IMR-90 (cell line): ENCODE measurements around the gene BNIP3. TPM values are rescaled to one million over a fixed set of nuclear protein-coding genes. Genes with fewer than 3 reads are reported as not detected.

Experiments
- ATAC-seq: fragments of 200-7000 bp; cut with Tn5 transposase; 2 replicates; pipeline ENCODE4 v1.9.1; 2020; ENCODE audit warnings: low read depth, mild to moderate bottlenecking, moderate library complexity
- BruUV-seq: library from RNA; stranded (reverse); fragments of 400-500 nt; replicated peaks from 2 replicates; lab custom pipeline; 2021; lab: Mats Ljungman, UMichigan
- CTCF ChIA-PET: fragments of 300-600 bp; formaldehyde crosslinking; extraction: SDS; loops from one replicate; lab custom pipeline; 2021; ENCODE audit warnings: antibody characterized with exemption; lab: Yijun Ruan, JAX
- POLR2A ChIA-PET: fragments of 300-600 bp; sonication (Branson Sonifier 250); formaldehyde crosslinking; loops from one replicate; lab custom pipeline; 2022; ENCODE audit warnings: antibody characterized with exemption; ENCODE audit not compliant: unreplicated experiment; lab: Charles Lee
- DNase-seq: peaks from one replicate; pipeline ENCODE4 v3.0.0; 2013
- H2AFZ ChIP-seq: replicated peaks from 2 replicates; pipeline ENCODE3; 2013; ENCODE audit warnings: low read length, mild to moderate bottlenecking; ENCODE audit not compliant: poor library complexity
- H2AK5ac ChIP-seq: 2 replicates; pipeline ENCODE4 v1.6.1; 2013; ENCODE audit warnings: low read depth, low read length, inconsistent platforms
- H2AK9ac ChIP-seq: replicated peaks from 2 replicates; pipeline ENCODE3; 2013; ENCODE audit warnings: mild to moderate bottlenecking, low read depth, low read length, moderate library complexity; ENCODE audit not compliant: poor library complexity
- H2BK120ac ChIP-seq: 2 replicates; pipeline ENCODE4 v1.6.1; 2013; ENCODE audit warnings: low read depth, low read length, inconsistent platforms
- H2BK15ac ChIP-seq: 3 replicates; pipeline ENCODE4 v1.6.1; 2013; ENCODE audit warnings: low read depth, low read length, inconsistent platforms
- H2BK20ac ChIP-seq: 2 replicates; pipeline ENCODE4 v1.6.1; 2013; ENCODE audit warnings: low read depth, mild to moderate bottlenecking, inconsistent platforms, low read length, moderate library complexity
- H2BK5ac ChIP-seq: 2 replicates; pipeline ENCODE4 v1.6.1; 2013; ENCODE audit warnings: mild to moderate bottlenecking, low read depth, low read length, inconsistent platforms; ENCODE audit not compliant: poor library complexity, severe bottlenecking
- H3K14ac ChIP-seq: replicated peaks from 2 replicates; pipeline ENCODE4 v1.6.1; 2013; ENCODE audit warnings: low read depth, low read length, inconsistent platforms
- H3K18ac ChIP-seq: 2 replicates; pipeline ENCODE4 v1.6.1; 2013; ENCODE audit warnings: low read depth, low read length, control low read depth
- H3K23ac ChIP-seq: 2 replicates; pipeline ENCODE4 v1.6.1; 2013; ENCODE audit warnings: low read depth, low read length, inconsistent platforms
- H3K27ac ChIP-seq: 2 replicates; pipeline ENCODE4 v1.5.1; 2013; ENCODE audit warnings: mild to moderate bottlenecking, control low read depth, low read length; ENCODE audit not compliant: insufficient read depth
- H3K27me3 ChIP-seq: 2 replicates; pipeline ENCODE4 v1.6.1; 2013; ENCODE audit warnings: low read length; ENCODE audit not compliant: control insufficient read depth, insufficient read depth
- H3K36me3 ChIP-seq: 2 replicates; pipeline ENCODE4 v1.6.1; 2013; ENCODE audit warnings: low read length, mixed read lengths; ENCODE audit not compliant: control insufficient read depth, insufficient read depth
- H3K4ac ChIP-seq: 2 replicates; pipeline ENCODE4 v1.6.1; 2013; ENCODE audit warnings: low read depth, low read length, inconsistent platforms
- H3K4me1 ChIP-seq: 2 replicates; pipeline ENCODE4 v1.6.1; 2013; ENCODE audit warnings: low read length, mixed read lengths; ENCODE audit not compliant: control insufficient read depth, insufficient read depth
- H3K4me2 ChIP-seq: 2 replicates; pipeline ENCODE4 v1.6.1; 2013; ENCODE audit warnings: low read depth, mild to moderate bottlenecking, control low read depth, low read length, moderate library complexity
- H3K4me3 ChIP-seq: 2 replicates; pipeline ENCODE4 v1.5.1; 2013; ENCODE audit warnings: low read depth, mild to moderate bottlenecking, control low read depth, low read length, moderate library complexity; ENCODE audit not compliant: insufficient read depth
- H3K56ac ChIP-seq: 2 replicates; pipeline ENCODE4 v1.6.1; 2013; ENCODE audit warnings: low read length, inconsistent platforms; ENCODE audit not compliant: insufficient read depth; ENCODE audit errors: extremely low read depth
- H3K79me1 ChIP-seq, 2 experiments: 2 replicates each; pipeline ENCODE4 v1.6.1; 2013; ENCODE audit warnings: low read length in 2 of 2, inconsistent platforms in 1 of 2, low read depth in 1 of 2
- H3K9ac ChIP-seq: 2 replicates; pipeline ENCODE4 v1.6.1; 2013; ENCODE audit warnings: low read depth, low read length, control low read depth
- H3K9me1 ChIP-seq: 2 replicates; pipeline ENCODE4 v1.6.1; 2013; ENCODE audit warnings: low read length, inconsistent platforms; ENCODE audit not compliant: insufficient read depth
- H3K9me3 ChIP-seq: 2 replicates; pipeline ENCODE4 v1.6.1; 2013; ENCODE audit warnings: low read length; ENCODE audit not compliant: control insufficient read depth, insufficient read depth
- H4K20me1 ChIP-seq: 2 replicates; pipeline ENCODE4 v1.6.1; 2013; ENCODE audit warnings: low read length, inconsistent platforms; ENCODE audit not compliant: insufficient read depth
- H4K5ac ChIP-seq: 2 replicates; pipeline ENCODE4 v1.6.1; 2013; ENCODE audit warnings: mild to moderate bottlenecking, low read depth, low read length, control low read depth
- H4K8ac ChIP-seq, 2 experiments: 2 replicates each; pipeline ENCODE4 v1.6.1; 2013; ENCODE audit warnings: low read depth in 2 of 2, low read length in 2 of 2, control low read depth in 1 of 2, inconsistent platforms in 1 of 2
- H4K91ac ChIP-seq: 2 replicates; pipeline ENCODE4 v1.6.1; 2013; ENCODE audit warnings: low read depth, low read length, inconsistent platforms; ENCODE audit not compliant: insufficient read depth
- MAFK ChIP-seq: IDR thresholded peaks from 2 replicates; pipeline ENCODE4 v1.6.1; 2012; ENCODE audit warnings: low read depth, low read length, improper control_type of control experiment
- MAZ ChIP-seq: IDR thresholded peaks from 2 replicates; pipeline ENCODE4 v1.6.1; 2012; ENCODE audit warnings: low read depth, mild to moderate bottlenecking, low read length, improper control_type of control experiment, moderate library complexity, borderline replicate concordance
- RAD21 ChIP-seq: IDR thresholded peaks from 2 replicates; pipeline ENCODE4 v1.6.1; 2012; ENCODE audit warnings: low read length, improper control_type of control experiment
- whole genome bisulfite sequencing, 2 experiments: methylation state at CpG; one replicate each; pipeline versions ENCODE4 v1.1.5 to v1.1.7; 2013; ENCODE audit warnings: missing lambda C conversion rate in 2 of 2; ENCODE audit not compliant: insufficient read length in 1 of 2; ENCODE audit errors: extremely low coverage in 2 of 2; 5-methylcytosine and 5-hydroxymethylcytosine counted together
- dilution Hi-C: fragments of 300-500 bp; cut with HindIII; formaldehyde crosslinking; loops from one replicate; pipeline ENCODE4 v1.14.3; 2018; ENCODE audit warnings: low sequenced_read_pairs; ENCODE audit not compliant: unreplicated experiment
- in situ Hi-C: fragments of 300-500 bp; cut with MboI; formaldehyde crosslinking; loops from 3 replicates; pipeline ENCODE4 v1.14.3; 2019; ENCODE audit warnings: low sequenced_read_pairs, inconsistent platforms, mixed read lengths
- intact Hi-C: fragments of 100-400 bp; cut with micrococcal nuclease; formaldehyde crosslinking; loops from 2 replicates; pipeline ENCODE4 v1.10.0; 2022
- polyA plus RNA-seq, 3 experiments: library from polyadenylated mRNA; depleted of rRNA; stranded (reverse); fragments of >200 nt; gene quantifications; 2 replicates each; pipeline ENCODE4 v1.2.3, GENCODE V29; 2012; ENCODE audit warnings: low replicate concordance in 1 of 3
- total RNA-seq: library from RNA; depleted of rRNA; stranded (reverse); fragments of >200 nt; gene quantifications from 2 replicates; pipeline ENCODE4 v1.2.3, GENCODE V29; 2012
- TF ChIP-seq, protein P1 (sequence below): conservative IDR thresholded peaks from 2 replicates; pipeline ENCODE4 v1.5.1; 2012; ENCODE audit warnings: mild to moderate bottlenecking, low read depth, low read length, improper control_type of control experiment

The BNIP3 gene
- total and polyA plus RNA-seq, 2 of the 4 experiments (the other 2 are of a cell fraction), result 134 to 211 TPM

DNA sequence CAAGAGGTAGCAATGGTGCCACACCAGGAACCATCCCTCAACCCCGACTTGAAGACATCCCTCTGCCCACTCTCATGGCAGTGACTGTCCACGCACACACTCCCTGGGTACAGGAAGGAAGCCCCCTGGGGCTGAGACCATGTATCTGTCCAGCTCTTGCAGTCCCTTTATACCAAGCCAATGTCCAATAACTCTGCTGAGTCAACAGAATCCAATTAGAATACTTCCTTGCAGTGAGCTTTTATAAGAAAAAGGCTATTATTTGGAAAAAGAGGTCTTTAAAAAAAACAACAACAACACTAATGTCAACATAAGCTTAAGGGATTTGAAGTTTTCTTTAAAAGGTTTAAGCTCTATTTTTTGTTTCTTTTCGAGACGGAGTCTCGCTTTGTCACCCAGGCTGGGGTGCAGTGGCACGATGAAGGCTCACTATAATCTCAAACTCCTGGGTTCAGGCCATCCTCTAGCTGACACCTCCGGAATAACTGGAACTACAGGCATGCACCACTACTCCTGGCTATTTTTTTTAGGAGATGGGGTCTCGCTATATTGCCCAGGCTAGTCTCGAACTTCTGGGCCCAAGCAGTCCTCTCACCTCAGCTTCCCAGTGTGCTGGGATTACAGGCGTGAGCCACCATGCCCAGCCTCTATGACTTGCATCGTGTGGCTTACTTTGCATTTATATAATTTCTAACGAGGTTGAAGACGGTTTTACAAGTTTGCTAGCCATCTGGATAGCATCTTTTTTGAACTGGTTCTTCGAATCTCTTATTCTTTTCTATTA, 7.5 kb downstream of the BNIP3 start:
- dilution Hi-C loops (no loop called here), intact Hi-C loops (no loop called here), in situ Hi-C loops (no loop called here)
- ATAC-seq (no peak), DNase-seq (no peak)
- Histone ChIP-seq H3K4me1 (peaks cover 23% of the 10 kb centered on the region), H3K4me3 (no peak overlapping the region), H3K23ac (no peak overlapping the region), H2AK9ac (peak overlapping the region; percentile 53), H3K79me1 (peaks cover 12 to 89% of the 10 kb centered on the region in 2 experiments), H3K4ac (no peak overlapping the region), H3K4me2 (no peak overlapping the region), H3K14ac (no peak overlapping the region), H3K9me3 (no peaks in the 10 kb centered on the region), H3K9ac (no peak overlapping the region), H2AK5ac (no peak overlapping the region), H2BK120ac (no peak overlapping the region), H4K91ac (no peak overlapping the region), H2BK20ac (no peak overlapping the region), H4K20me1 (peaks cover 98% of the 10 kb centered on the region), H3K27me3 (no peaks in the 10 kb centered on the region), H2AFZ (no peak overlapping the region), H3K9me1 (peaks cover 28% of the 10 kb centered on the region), H3K56ac (no peak overlapping the region), H3K36me3 (peaks cover 72% of the 10 kb centered on the region), H2BK15ac (no peak overlapping the region), H4K8ac (no peak overlapping the region), H2BK5ac (no peak overlapping the region), H4K5ac (no peak overlapping the region), H3K27ac (no peak overlapping the region), H3K18ac (no peak overlapping the region)
- no TSS peak for BruUV-seq
- 100% methylated on average over 3 of the region's 14 CpGs; no CpG with 5 or more reads in 1 of the 2 experiments for WGBS, 2 experiments
- TF ChIP-seq MAZ (no peak), RAD21 (no peak), MAFK (peak; percentile 79)
- TF ChIP-seq, protein P1, sequence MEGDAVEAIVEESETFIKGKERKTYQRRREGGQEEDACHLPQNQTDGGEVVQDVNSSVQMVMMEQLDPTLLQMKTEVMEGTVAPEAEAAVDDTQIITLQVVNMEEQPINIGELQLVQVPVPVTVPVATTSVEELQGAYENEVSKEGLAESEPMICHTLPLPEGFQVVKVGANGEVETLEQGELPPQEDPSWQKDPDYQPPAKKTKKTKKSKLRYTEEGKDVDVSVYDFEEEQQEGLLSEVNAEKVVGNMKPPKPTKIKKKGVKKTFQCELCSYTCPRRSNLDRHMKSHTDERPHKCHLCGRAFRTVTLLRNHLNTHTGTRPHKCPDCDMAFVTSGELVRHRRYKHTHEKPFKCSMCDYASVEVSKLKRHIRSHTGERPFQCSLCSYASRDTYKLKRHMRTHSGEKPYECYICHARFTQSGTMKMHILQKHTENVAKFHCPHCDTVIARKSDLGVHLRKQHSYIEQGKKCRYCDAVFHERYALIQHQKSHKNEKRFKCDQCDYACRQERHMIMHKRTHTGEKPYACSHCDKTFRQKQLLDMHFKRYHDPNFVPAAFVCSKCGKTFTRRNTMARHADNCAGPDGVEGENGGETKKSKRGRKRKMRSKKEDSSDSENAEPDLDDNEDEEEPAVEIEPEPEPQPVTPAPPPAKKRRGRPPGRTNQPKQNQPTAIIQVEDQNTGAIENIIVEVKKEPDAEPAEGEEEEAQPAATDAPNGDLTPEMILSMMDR, result no peak
- CTCF ChIA-PET, result interaction anchor here (2.6 kb wide), 1 partner anchor 49 kb away, joined by 13 read pairs; no protein-coding TSS in a partner anchor
- POLR2A ChIA-PET, result no interaction called here
